ENCODE results near the gene PCDHA11. TPM values are rescaled to one million over a fixed set of nuclear protein-coding genes. Genes with fewer than 3 reads are reported as not detected.

PCDHA11 gene
- total and polyA plus RNA-seq, 12 donors = 0.07 TPM; not detected in 11

- no peak overlapping the region for H3K27ac ChIP-seq
- peaks cover 0 to 55% (median 8%) of the 10 kb centered on the region in 11 donors for H3K9me3 ChIP-seq
- H3K4me1 ChIP-seq = no peaks in the 10 kb centered on the region
- H3K27me3 ChIP-seq = peaks cover 0 to 94% (median 35%) of the 10 kb centered on the region in 7 donors
- no peak overlapping the region for H3K4me3 ChIP-seq
- intact Hi-C loops (cut with DNase I) = loop anchor here in 1 of 10 donors (10.0 kb wide), 1 partner anchor 182 kb away; no protein-coding TSS in a partner anchor
- ATAC-seq = no peak
- no peak for DNase-seq
- no peaks in the 10 kb centered on the region for H3K36me3 ChIP-seq
- WGBS, 2 donors = 31 to 40% methylated on average over 76 of the region's 76 CpGs
- TF ChIP-seq CTCF (IDR thresholded peaks at IDR 0.05) = no peak
Measured at GRCh38 chr5:140862441-140863295, 6.1 kb upstream of the PCDHA11 start.

GRCh38 chr5:140869555-140869886 is 764 bp downstream of the PCDHA11 start:
- no peak overlapping the region for H3K27ac ChIP-seq
- ATAC-seq = no peak
- no peak overlapping the region for H3K4me3 ChIP-seq
- intact Hi-C loops (cut with DNase I) = loop anchor here in 2 of 10 donors (5.0 to 10.0 kb wide), 2 partner anchors 173 to 175 kb away; no protein-coding TSS in a partner anchor
- H3K36me3 ChIP-seq = no peaks in the 10 kb centered on the region
- DNase-seq = no peak
- no peaks in the 10 kb centered on the region for H3K4me1 ChIP-seq
- 48 to 55% methylated on average over 5 of the region's 5 CpGs for WGBS, 2 donors
- H3K27me3 ChIP-seq = peaks cover 0 to 98% (median 44%) of the 10 kb centered on the region in 7 donors
- peaks cover 0 to 60% (median 13%) of the 10 kb centered on the region in 11 donors for H3K9me3 ChIP-seq
- TF ChIP-seq CTCF (IDR thresholded peaks at IDR 0.05) = no peak

GRCh38 chr5:140870221-140871201 is 1.8 kb downstream of the PCDHA11 start:
- no peaks in the 10 kb centered on the region for H3K4me1 ChIP-seq
- no peak overlapping the region for H3K4me3 ChIP-seq
- H3K36me3 ChIP-seq = no peaks in the 10 kb centered on the region
- ATAC-seq = no peak
- intact Hi-C loops (cut with DNase I) = no loop called here
- TF ChIP-seq CTCF (IDR thresholded peaks at IDR 0.05) = no peak
- 35 to 43% methylated on average over 103 to 114 of the region's 114 CpGs for WGBS, 2 donors
- H3K27me3 ChIP-seq = peaks cover 0 to 98% (median 53%) of the 10 kb centered on the region in 7 donors
- DNase-seq = no peak
- H3K27ac ChIP-seq = no peak overlapping the region
- peaks cover 0 to 68% (median 13%) of the 10 kb centered on the region in 11 donors for H3K9me3 ChIP-seq

Measured in heart right ventricle (tissue), 16 donors.